ENCODE results near the gene RAB3B.

Gene RAB3B

GRCh38 chr1:51954783-51955182 lies 35.7 kb downstream of the RAB3B start:
- Histone ChIP-seq H3K36me3 (ENCODE audit: insufficient read depth, low read length) (no peaks in the 10 kb centered on the region), H4K20me1 (ENCODE audit: insufficient read depth, low read length, poor library complexity, severe bottlenecking) (no peaks in the 10 kb centered on the region), H3F3A (ENCODE audit: low read depth) (no peaks in the 10 kb centered on the region), H3K9me2 (replicated peaks; ENCODE audit: low read depth, low read length) (no peaks in the 10 kb centered on the region), H3K79me2 (ENCODE audit: insufficient read depth, low read length) (no peaks in the 10 kb centered on the region), H3K9ac (ENCODE audit: low read depth, low read length, poor library complexity, severe bottlenecking) (no peak overlapping the region), H2AFZ (ENCODE audit: low read length) (no peak overlapping the region), H3K9me3 (ENCODE audit: insufficient read depth, low read depth, low read length) (0 out of 2 replicates have a peak, but pooled peaks cover 3% of the 10 kb centered on the region), H3K4me2 (ENCODE audit: low read depth, low read length, poor library complexity, severe bottlenecking) (no peak overlapping the region), H3K27me3 (ENCODE audit: insufficient read depth, low read length, poor library complexity, severe bottlenecking) (no peaks in the 10 kb centered on the region), H3K4me1 (ENCODE audit: insufficient read depth, low read length, poor library complexity, severe bottlenecking) (peaks cover 20% of the 10 kb centered on the region), H3K4me3 (ENCODE audit: low read length, poor library complexity, severe bottlenecking) (no peak overlapping the region)
- no peak for TF ChIP-seq CTCF (conservative IDR thresholded peaks at IDR 0.05; ENCODE audit: low read length)
- no peak for TF ChIP-seq EZH2phosphoT487 (IDR thresholded peaks at IDR 0.05; ENCODE audit: borderline replicate concordance)

- Histone ChIP-seq H3F3A (ENCODE audit: low read depth) (no peaks in the 10 kb centered on the region), H2AFZ (ENCODE audit: low read length) (no peak overlapping the region), H3K9me3 (ENCODE audit: insufficient read depth, low read depth, low read length) (0 out of 2 replicates have a peak, but pooled peaks cover 7% of the 10 kb centered on the region), H3K27me3 (ENCODE audit: insufficient read depth, low read length, poor library complexity, severe bottlenecking) (no peaks in the 10 kb centered on the region), H3K36me3 (ENCODE audit: insufficient read depth, low read length) (no peaks in the 10 kb centered on the region), H3K79me2 (ENCODE audit: insufficient read depth, low read length) (no peaks in the 10 kb centered on the region), H3K4me2 (ENCODE audit: low read depth, low read length, poor library complexity, severe bottlenecking) (no peak overlapping the region), H3K4me1 (ENCODE audit: insufficient read depth, low read length, poor library complexity, severe bottlenecking) (peaks cover 20% of the 10 kb centered on the region), H3K9ac (ENCODE audit: low read depth, low read length, poor library complexity, severe bottlenecking) (no peak overlapping the region), H3K4me3 (ENCODE audit: low read length, poor library complexity, severe bottlenecking) (no peak overlapping the region), H4K20me1 (ENCODE audit: insufficient read depth, low read length, poor library complexity, severe bottlenecking) (no peaks in the 10 kb centered on the region), H3K9me2 (replicated peaks; ENCODE audit: low read depth, low read length) (no peaks in the 10 kb centered on the region)
- TF ChIP-seq CTCF (conservative IDR thresholded peaks at IDR 0.05; ENCODE audit: low read length) (no peak), EZH2phosphoT487 (IDR thresholded peaks at IDR 0.05; ENCODE audit: borderline replicate concordance) (no peak)
Measured at GRCh38 chr1:51953079-51953478, 37.4 kb downstream of the RAB3B start.

GRCh38 chr1:51952638-51953037 lies 37.9 kb downstream of the RAB3B start:
- Histone ChIP-seq H3K4me3 (ENCODE audit: low read length, poor library complexity, severe bottlenecking) (no peak overlapping the region), H4K20me1 (ENCODE audit: insufficient read depth, low read length, poor library complexity, severe bottlenecking) (no peaks in the 10 kb centered on the region), H3K4me2 (ENCODE audit: low read depth, low read length, poor library complexity, severe bottlenecking) (no peak overlapping the region), H3K27me3 (ENCODE audit: insufficient read depth, low read length, poor library complexity, severe bottlenecking) (no peaks in the 10 kb centered on the region), H3K79me2 (ENCODE audit: insufficient read depth, low read length) (no peaks in the 10 kb centered on the region), H3K9me3 (ENCODE audit: insufficient read depth, low read depth, low read length) (0 out of 2 replicates have a peak, but pooled peaks cover 7% of the 10 kb centered on the region), H3K36me3 (ENCODE audit: insufficient read depth, low read length) (no peaks in the 10 kb centered on the region), H3K9me2 (replicated peaks; ENCODE audit: low read depth, low read length) (no peaks in the 10 kb centered on the region), H3K4me1 (ENCODE audit: insufficient read depth, low read length, poor library complexity, severe bottlenecking) (peaks cover 19% of the 10 kb centered on the region), H3F3A (ENCODE audit: low read depth) (no peaks in the 10 kb centered on the region), H2AFZ (ENCODE audit: low read length) (no peak overlapping the region), H3K9ac (ENCODE audit: low read depth, low read length, poor library complexity, severe bottlenecking) (no peak overlapping the region)
- TF ChIP-seq CTCF (conservative IDR thresholded peaks at IDR 0.05; ENCODE audit: low read length) (no peak), EZH2phosphoT487 (IDR thresholded peaks at IDR 0.05; ENCODE audit: borderline replicate concordance) (no peak)

All from Loucy (cell line).